ENCODE data around the gene STAB1.

STAB1 gene

DNA sequence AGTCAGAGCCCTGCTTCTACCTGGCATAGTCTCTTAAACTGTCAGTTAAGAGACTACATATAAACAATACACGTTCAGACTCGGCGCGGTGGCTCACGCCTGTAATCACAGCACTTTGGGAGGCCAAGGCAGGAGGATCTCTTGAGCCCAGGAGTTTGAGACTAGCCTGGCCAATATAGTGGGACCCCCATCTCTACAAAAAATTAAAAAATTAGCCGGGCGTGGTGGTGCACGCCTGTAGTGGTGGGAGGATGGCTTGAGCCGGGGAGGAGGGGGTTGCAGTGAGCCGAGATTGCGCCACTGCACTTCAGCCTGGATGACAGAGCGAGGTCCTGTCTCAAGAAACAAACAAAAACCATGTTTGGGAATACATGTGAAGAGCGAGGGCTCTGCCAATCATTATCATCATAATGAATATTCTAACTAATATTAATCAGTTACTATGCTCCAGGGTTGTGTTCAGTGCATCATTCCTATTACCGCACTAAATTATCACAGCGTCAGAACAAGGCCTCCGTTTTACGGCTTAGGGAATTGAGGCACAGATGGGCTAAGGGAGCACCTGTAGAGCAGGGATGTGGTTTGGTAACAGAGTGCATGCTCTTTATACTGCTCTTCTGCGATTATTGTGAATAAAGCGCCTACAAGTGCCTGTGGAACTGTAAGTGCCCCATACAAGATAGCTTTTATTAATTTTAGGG lies 40.4 kb downstream of the STAB1 start:
- DNase-seq (ENCODE audit: low read depth in 2 of 2) = no peak

DNA sequence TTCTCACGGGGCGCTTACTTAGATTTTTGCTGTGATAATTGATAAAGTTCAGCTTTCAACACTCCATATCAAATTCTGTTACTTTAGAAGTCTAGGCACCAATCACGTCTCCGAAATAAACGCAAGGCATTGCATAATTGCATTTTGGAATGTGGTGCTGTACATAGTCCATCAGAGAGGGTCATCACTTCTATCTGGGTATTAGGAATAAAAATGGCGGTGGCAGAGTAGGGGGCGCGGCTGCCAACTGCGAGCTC lies 40.9 kb downstream of the STAB1 start:
- DNase-seq (ENCODE audit: low read depth in 2 of 2) = no peak

DNA sequence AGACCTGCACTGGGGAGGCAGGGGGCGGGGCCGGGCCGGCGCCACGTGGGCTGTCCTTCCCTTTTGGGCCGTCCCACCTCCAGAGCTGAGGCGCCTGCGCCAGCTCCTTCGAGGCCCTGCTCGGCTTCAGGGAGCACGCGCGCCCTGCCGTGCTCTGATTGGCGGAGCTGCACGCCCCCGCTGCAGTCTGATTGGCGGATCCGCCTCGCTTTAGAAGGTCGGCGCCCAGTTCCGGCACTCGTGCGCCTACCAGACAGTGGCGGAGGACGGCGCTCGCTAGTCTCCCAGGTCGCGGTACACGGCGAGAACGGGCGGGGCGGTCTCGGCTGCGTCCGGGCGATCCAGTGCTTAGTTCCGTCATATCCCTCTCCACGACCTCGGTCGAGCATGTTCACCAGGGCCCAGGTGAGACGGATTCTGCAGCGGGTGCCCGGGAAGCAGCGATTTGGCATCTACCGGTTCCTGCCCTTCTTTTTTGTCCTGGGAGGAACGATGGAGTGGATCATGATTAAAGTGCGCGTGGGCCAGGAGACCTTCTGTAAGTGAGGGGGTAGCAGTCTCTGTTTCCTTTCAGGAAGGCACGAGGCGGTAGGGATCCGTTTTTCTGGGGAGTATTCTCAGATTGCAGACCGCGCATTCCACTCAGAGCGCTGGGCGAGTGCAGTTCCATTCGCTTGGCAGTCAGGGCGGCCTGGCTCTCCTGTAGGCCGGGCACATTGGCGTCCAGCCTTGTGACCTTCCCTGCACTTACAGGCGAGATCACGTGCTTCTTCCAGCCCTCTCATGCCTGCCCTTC lies 41.4 kb downstream of the STAB1 start, which contains the start of gene UQCC5:
TSS of gene UQCC5 (plus strand) at position 237 of the 796 bp plus-strand sequence. CDS start at position 388, 151 bp downstream.
- DNase-seq (ENCODE audit: low read depth in 2 of 2) = peak; percentile 90 to 93

DNA sequence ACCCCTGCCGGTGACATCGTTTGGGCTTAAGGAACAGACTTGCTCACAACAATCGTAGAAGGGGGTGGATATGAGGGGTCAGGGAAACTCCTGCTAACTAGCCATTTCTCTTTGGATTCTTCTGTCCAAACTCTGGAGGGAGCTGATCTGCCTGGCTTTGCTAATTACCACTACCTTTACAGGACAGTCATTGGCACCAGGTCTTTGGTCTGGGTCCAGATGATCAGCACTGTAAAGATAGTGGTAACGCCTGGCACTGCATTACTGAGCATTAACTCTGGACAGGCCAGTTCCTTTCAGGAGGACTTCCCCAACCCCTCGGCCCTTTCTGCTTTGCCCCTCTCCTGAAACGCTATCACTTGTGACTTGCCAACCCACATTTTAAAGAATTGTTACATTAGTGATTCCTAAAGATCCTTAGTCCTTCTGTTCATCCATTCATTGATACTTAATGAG lies 42.1 kb downstream of the STAB1 start:
- no peak for DNase-seq (ENCODE audit: low read depth in 2 of 2)

DNA sequence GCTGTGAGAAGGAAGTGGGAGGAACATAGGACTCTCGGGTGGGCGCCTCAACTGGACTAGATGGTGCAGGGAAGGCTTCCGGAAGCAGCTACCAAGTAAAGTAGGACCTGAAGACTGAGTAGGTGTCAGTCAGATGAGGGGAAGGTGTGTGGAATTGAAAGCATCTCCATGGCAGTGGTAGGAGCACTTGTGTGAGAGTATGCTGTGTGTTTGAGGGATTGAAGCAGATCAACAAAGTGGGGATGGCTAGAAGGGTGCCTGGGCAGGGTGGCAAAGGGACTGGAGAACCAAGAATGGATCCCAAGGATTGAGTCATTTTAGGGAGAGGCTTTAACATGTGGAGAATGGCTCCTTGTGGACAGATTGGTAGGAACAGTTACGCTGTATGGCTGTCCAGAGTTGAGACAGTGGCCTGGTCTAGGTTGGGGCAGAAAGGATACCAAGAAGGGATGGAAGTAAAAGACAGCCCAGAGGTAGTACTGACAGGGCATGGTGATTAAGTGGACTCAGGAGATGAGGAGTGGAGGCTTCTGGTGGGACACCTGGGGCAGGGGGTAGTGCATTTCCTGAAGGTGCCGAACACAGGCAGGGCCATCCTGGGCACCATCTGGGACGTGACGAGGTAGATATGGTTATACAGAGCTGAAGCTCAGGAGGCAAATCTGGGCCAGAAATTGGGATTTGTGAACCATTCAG lies 42.7 kb downstream of the STAB1 start:
- DNase-seq (ENCODE audit: low read depth in 2 of 2) = no peak

DNA sequence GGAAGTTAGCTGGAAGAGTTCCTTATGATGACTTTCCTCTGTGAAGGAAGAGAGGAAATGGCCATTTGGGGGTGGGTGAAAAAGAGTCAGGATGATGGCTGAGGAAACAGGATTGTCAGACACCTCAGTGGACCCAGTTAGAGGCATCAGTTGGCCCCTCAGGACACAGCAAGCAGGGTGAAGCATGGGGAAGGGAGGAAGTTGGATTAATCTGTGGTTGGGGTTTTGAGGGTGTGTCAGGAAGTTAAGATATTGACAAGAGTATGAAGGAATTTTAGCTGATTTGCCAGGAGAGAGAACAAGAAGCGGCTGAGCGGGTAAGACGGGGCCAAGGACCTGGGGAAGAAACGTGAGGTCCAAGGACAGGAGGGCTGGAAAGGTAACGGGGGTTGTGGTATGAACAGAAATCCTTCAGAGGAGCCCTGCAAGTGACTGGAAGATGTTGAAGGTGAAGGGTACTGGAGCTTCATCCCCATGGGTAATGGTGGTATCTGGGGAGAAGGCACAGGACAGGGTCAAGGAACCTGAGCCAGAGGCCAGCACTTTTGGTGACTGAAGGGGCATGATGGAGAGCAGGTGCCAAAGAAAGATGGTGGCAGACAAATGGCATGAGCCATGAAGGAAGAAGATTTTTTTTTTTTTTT lies 44.0 kb downstream of the STAB1 start:
- no peak for DNase-seq (ENCODE audit: low read depth in 2 of 2)

DNA sequence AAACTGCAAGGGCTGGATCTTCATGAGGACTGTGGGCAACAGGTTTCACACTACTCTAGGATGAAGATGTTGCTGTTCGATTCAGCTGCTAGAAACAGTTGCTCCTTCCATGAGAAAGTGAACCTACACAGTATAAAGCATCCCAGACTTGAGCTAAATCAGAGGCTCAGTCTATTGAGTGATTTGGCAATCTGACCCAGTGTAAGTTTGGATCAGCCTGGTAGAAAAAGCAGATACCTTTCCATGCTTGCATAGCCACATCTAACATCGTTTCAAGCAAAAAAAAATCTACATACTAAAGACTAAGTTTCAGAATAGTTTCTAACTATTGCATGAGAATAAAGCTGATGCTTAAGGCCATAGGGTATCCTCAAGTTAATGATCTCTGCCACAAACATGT lies 45.9 kb downstream of the STAB1 start:
- DNase-seq (ENCODE audit: low read depth in 2 of 2) = no peak

DNA sequence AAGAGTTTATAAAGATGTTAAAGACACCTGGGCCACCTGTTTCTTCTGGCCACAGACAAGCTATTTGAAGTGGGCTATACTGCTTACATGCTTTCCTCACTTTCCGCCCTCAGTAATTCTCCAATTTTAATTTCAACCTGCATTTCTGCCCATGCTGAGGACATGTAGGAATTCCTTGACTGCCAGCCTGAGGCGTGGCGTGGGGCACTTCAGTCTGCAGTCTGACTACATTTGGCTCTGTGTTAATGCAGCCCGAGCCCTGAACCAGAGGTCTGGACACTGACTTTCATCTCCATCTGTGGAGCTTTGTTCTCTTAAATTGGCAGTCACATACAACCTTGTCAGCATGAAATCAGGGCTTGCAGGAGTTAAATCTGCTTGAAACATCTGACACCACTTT lies 49.8 kb downstream of the STAB1 start:
- DNase-seq (ENCODE audit: low read depth in 2 of 2) = no peak

DNA sequence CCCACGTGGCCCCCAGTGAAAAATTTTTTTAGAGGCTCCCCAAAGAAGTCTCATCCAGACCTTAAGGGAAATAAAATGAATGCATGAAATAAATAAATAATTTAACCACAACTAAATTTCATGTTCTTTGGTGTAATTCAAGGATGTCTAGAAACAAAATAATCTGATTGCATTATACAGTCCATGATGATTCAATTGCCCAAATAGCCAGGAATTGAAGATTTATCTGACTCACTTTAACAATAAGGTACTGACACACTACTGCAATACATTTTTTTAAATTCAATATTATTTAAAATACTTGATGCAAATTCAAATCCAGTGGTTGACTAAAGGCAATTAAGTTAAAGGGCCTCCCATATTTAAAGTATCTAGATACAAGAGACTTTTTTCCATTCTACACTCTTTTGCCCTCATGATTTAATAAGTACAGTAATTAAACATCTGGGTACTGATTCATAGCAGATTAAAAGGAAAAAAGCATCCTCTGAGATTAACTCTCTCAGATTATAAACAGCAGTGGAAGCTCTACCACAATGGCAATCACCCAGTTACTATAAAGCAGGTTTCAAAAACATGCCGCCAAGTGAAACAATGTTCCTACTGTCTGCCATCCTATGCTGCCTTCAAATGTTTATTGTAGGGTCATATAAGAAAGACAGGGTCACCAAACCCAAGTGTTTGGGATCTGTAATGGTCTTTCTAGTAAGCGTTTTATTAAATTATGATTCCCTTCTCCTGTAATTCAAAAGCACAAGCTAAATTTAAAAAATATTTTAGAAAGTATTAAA lies 51.2 kb downstream of the STAB1 start:
- DNase-seq (ENCODE audit: low read depth in 2 of 2) = no peak

DNA sequence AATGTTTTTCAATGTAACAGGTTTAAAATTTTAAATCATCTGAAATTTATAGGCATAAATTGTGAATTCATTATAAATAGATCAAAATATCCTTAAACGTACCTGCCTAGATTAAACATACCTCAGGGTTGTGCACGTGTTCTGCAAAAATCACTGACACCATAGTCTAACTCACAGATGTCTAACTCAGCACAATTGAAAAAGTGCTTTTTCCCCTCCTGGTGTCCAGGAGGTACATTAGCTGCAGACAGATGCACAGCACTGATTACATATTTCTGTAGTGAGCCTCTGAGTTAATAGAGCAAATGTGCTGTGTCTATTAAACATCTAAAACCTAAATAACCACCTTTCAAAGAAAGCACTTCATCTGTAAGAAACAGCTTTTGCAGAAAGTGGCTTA lies 52.0 kb downstream of the STAB1 start:
- DNase-seq (ENCODE audit: low read depth in 2 of 2) = no peak

DNA sequence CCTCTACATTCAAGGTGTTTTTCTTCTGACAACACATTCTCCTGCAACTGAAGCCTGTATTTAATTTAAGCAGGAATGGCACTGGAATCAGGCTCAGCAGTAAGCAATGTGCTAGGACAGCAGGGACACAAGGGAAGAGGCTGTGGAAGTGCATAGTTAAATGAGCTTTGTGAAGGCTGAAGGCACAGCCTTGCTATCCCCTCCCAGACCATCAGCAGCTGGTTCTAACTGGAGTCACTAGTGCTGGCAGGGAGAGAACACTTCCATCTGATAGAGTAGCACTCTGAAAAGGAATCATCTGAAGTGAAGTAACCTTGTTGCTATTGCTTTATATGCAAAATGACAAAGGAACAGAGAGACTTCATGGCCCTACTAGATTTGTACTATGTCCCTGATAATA lies 56.0 kb downstream of the STAB1 start:
- DNase-seq (ENCODE audit: low read depth in 2 of 2) = no peak

DNA sequence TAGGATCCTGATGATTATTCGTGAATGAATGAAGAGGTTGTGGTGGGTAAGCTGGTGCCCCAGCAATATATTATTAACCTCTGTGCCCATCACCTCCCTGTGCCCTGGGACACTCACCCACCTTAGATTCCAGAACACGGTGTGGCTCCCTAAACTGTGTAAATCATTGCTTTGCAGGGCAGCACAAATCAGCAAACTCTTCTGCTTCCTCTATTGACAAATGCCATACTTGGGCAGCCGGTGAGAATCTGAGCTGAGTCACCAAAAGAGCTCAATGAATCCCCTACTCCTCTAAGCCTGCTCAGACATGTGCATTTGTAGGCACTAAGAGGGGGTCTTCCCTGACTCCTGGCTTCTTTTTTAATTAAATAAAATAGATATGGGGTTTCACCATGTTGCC lies 57.0 kb downstream of the STAB1 start:
- DNase-seq (ENCODE audit: low read depth in 2 of 2) = no peak

DNA sequence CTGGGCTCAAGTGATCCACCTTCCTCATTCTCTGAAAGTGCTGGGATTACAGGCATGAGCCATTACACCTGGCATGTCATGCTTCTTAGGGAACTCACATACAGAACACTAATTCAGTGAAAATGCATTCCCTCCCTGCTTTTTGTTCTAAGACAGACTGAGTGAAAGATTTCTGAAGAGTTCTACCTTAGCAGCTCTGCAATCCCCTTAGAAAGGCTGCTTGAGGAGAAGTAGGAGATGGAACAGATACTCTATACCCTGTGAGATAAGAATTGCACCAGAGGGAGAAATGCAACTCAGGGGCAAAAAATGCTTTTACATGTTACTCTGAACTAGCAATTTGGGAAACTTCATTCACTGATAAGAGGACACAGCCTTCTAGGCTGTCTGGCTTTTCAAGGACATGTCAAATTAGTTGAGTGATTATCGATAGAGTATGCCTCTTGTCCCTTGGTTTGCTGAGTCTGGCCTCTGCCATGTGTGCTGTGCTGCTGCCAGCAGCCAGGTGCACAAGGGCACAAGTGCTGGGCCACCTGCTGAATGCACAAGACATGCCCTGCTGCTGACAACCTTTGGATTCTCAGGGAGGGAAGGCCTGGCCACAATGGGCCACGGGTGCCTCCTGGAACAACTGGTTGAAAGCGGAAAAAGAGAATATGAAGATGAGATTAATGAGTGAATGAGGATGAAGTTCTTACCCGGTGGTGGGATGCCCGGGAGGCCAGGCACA lies 59.1 kb downstream of the STAB1 start:
- DNase-seq (ENCODE audit: low read depth in 2 of 2) = no peak

DNA sequence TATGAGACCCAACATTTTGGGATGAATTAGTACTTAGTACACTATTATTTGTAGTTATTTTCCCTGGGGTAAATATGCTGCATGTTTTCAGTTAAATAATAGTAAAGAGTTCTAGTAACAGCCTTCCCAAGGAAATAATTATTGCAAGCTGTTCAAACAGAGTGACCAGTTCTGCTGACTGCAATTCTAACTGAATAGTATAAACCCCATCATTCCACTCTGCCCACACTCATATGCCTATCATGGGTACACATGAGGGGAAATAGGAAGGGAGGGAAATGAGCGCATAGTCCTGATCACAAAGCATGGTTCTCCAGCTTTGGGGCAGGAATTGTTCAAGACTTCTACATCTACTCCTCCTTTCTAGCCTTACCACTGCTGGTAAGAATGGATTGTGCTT lies 59.9 kb downstream of the STAB1 start:
- no peak for DNase-seq (ENCODE audit: low read depth in 2 of 2)

DNA sequence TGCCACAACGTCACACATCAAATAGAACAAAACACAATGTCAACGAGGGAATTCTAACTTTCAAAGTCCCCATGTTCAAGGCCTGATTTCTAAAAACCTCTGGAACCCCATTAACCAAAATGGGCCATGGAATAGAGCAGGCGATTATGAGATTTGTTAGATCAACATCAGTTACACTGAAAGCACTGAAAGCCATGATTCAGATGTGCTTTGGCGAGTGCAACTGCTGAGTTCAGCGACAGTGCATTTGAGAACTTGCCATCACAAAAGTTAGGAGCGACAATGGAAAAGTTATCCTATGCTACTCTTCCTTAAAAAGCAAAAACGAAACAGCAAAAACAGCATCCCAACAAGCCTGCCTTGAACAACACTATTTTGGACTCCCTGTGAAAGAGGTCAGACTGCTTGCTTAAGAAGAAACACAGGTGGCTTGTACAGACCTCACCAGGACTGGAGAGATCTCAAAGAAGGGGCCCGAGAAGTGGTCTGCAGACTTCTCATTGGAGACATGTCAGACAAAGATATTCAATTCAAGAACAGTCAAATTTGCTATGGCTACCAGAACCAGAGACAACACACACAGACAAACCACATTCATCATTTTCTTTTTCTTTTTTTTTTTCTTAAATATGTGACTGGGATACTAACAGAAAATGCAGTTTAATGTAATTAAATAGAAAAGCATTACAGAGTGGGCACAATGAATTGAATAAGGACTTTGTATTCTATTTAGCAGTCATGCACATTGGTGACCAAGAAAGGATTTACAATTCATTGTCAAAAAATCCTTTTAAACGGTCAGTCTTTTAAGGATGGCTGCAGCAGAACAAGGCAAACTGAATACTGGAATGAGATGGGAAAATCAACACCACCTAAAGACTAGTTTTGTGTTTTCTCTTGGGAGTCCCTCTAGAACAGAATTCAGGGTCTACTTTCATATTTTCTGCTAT lies 62.1 kb downstream of the STAB1 start:
- DNase-seq (ENCODE audit: low read depth in 2 of 2) = no peak

DNA sequence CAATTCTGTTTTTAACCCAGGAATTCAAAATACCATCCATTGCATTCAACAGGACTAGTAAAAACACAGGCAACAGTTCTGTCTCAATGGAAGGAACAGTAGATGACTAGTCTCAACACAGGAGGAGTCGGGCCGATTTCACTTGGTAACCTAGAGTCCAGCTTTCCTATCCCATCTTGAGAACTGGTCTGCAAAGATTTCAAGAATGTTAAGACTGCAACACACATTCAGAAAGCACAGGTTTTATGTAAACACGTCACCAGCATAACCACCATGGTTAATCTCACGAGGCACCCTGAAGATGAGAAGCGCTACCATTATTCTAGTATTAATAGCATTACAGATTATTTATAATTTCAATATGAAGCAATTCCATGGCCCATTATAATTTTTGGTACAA lies 63.3 kb downstream of the STAB1 start:
- no peak for DNase-seq (ENCODE audit: low read depth in 2 of 2)

DNA sequence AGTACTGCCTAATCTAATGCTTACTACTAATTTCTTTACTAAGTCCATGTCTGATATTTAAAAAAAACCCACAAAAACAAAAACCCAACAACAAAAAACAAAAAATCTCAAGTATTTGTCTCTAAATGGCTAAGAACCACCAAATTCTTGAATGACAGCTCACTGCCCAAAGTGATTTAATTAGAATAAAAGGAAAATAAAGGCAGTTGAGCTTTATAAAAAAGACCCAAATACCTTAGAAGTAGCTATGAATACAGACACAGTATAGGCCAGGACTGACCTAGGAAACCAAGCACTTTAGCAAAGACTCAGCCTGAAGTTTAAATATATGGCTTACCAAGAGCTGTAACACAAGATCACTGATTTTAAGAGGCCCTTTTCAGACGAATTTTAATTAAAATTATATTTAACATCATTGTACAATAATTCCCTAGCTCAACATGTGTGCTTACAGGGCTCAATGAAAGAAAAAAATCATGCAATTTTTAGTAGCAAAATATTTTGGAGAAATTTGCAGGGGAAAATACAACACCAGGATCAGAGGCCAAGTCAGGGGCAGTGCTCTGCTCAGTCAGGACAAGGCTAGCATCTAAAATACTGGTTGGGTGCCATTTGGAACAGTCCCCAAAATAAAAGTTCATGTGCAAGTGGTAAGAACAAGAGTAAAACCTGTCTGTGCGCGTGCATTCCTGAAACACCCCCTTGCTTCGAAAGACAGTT lies 66.0 kb downstream of the STAB1 start:
- no peak for DNase-seq (ENCODE audit: low read depth in 2 of 2)

DNA sequence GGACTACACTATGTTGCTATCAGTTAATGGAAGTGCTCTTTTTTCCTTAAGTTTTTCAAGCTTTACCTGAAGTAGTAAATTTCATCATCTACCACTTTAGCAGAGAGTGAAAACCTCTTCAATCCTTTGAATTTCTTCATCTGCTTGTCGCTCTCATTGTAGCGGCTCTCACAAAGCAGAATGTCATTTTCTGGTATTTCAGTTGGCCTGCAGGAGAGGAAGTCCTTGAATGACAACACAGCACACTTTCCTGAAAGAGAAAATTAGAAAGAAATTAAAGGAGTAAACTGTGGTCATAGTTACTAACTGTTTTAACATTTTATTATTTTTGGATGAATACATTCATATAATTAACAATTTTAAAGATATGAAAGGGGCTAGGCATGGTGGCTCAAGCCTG lies 68.8 kb downstream of the STAB1 start:
- DNase-seq (ENCODE audit: low read depth in 2 of 2) = no peak

DNA sequence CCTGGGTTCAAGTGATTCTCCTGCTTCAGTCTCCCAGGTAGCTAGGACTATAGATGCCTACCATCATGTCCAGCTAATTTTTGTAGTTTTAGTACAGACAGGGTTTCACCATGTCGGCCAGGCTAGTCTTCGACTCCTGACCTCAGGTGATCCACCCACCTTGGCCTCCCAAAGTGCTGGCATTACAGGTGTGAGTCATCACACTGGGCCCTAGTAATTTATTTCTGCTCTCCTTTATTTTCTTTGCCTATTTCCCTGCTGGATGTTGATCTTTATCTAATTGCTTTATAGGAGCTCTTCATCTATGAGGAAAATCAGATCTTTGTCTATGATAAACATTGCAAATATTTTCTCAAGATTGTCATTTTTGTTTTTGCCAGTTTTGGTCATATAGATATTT lies 72.9 kb downstream of the STAB1 start:
- no peak for DNase-seq (ENCODE audit: low read depth in 2 of 2)
